GM19023 (cell line): Measurements from ENCODE around the gene LAMA2.
"Not testable (repeated sequence)": the region's sequence is repeated elsewhere in the genome, so short reads cannot be mapped to it uniquely, and the experiment has no call there.

Experiments
- ATAC-seq: cut with Tn5 transposase; IDR thresholded peaks from one replicate; pipeline ENCODE4 v1.9.1; 2021; ENCODE audit warnings: mild to moderate bottlenecking, moderate library complexity; ENCODE audit not compliant: unreplicated experiment

The LAMA2 gene

DNA sequence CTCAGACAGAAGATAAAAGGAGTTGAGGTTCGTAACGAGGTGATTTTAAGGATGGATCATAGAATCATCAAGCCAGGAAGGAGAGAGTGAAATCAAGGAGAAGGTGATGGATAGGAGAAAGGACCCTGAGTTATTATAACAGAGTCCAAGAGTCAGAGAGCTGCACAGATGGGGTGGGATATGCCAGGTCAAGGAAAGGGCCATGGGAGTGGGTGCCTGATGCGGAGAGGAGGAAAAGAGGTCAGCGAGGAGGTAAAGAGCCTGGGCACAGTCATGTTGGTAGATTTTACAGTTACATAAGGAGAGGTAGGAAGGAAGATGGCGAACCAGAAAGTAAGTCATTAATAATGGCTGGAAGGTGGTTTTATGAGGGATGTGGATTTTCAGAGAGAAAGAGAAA is 114.9 kb downstream of the LAMA2 start:
- ATAC-seq, result no peak

- no peak for ATAC-seq
Measured at GRCh38 chr6:129006724-129007514, 124.0 kb downstream of the LAMA2 start.

DNA sequence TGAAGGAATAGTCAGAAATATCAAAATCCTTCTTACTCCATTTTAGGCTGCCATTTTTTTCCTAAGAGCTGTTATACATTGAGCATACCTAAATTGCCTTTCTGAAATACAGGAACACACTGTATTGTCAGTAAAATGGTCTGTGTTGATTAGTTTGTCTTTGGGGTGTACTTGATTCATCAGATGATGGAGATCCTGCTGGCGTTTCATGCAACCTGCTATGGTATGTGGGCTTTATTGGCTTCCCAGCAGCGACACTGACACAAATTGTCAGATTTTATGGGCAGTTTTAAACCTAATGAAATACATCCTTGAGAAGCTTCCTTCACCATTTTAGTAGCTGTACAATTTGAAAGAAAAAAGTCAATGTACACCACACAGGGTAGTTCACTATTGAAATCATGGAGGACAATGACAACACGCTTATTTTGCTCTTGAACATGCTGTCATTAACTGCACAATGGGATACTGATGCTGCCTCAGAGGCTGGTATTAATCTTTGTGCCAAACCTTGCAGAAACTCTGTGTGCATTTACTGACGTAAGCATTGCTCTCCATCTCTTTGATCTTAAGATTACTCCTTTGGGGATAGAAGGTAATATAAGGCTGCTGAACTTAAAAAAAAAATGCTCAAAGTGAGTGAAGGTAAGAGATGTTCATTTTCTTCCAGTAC is 124.9 kb downstream of the LAMA2 start:
- ATAC-seq, result no peak

DNA sequence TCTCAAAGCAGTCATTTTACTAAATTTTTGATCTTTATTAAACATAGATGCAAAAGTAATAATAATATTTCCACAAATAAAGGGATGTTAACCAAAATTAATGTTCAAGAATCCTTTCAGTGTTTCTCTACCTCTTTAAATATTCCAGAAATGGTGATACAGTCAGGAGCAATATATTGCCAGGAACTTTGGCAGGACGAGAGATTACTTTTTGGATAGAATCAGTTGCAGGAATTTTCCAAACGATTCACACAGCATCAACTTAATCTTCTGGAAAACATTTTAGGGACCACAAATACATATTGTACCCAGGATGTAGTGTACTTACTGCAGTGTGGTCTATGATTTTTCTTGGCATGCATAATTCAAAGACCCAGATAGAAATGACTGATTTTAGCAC is 125.7 kb downstream of the LAMA2 start:
- ATAC-seq, result no peak

DNA sequence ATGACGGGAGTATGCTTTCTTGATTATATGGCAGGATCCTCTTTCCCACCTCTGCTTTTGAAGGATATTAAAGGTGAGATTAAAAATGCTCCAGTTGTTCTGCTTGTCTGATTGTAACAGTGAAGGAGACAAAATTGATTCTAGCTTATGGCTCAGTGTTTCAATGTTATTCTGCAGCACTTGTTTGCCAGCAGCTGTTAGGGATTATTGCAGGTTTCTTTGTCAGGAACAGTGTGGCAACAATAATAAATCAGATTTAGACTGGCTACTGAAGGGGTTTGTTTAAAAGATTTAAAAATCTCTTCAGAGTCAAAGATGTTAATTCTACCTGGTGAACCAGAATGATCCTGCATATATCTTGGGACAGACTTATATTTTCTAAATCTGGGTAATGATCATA is 126.9 kb downstream of the LAMA2 start:
- ATAC-seq, result no peak

DNA sequence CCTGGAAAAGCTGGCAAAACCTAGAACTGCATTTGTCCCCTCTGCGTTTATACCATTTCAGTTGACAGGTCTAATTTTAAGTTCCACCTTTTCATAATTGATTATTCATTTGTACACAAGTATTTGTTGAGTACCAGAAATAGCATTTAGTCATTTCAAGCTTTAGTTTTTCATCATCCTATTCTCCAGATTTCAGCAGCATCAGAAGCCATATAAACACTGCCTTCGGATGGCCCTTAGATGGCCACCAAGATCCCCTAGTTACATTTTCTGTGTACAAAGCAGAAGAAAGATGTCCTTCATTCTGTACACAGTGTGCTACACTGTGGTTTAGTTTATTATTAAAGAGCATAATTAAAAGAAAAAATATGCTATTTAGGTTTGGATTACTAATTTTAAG is 131.4 kb downstream of the LAMA2 start:
- ATAC-seq, result no peak

GRCh38 chr6:129015721-129016120 is 132.8 kb downstream of the LAMA2 start:
- ATAC-seq, result no peak

DNA sequence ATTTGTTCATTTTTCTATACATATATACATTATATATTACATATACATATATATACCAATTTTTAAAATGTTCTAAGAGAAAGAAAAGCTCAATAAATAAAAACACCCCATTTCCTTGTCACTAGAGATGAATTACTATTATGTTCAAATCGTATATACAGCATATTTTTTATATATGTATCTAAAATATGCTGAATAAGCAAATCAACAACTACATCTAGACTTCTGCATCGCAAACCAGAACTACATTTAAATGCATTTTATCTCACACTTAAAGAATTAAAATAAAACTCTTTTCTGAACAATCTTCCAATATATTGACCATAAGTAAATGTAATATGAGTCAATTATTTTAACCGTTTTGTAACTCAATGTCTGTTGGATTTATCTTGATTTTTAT is 133.9 kb downstream of the LAMA2 start:
- no peak for ATAC-seq

- ATAC-seq, result no peak
Measured at GRCh38 chr6:129022011-129022553, 139.1 kb downstream of the LAMA2 start.

DNA sequence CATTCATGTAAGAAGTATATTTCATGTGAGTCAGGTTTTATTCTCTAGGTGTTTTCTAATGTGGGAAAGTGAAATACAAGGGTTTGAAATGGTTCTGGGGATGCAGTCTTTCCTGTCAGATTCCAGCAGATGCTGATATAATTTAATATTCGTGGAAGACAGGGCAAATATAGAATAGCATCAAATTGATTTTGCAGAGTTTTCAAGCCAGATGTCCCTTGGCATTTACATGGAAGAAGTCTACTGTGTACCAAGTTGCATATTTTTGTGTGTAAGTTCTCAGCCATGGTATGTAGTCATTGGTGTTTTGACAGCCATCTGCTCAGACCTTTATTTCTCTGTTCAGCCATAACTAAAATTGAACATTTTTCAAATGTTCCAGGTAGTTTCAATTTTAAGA is 143.7 kb downstream of the LAMA2 start:
- ATAC-seq, result no peak

GRCh38 chr6:129029778-129030177 is 146.8 kb downstream of the LAMA2 start:
- no peak for ATAC-seq

DNA sequence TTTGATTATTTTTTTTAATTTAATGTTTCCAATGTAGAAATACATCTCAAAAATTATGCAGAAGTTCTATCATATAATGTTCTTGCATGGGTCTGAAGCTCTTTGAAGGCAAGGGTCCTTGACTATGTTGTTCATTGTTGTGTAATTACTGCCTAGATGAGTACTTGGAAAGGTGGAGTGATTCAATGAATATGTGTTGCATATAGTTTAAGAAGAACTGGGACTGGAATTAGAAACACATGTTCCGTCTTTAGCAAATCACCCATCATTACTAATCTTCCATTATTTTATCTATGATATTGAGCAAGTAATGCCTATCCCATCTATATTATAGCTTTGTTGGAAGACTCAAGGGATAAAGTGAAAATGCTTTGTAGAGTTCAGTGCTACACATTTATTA is 147.3 kb downstream of the LAMA2 start:
- no peak for ATAC-seq

DNA sequence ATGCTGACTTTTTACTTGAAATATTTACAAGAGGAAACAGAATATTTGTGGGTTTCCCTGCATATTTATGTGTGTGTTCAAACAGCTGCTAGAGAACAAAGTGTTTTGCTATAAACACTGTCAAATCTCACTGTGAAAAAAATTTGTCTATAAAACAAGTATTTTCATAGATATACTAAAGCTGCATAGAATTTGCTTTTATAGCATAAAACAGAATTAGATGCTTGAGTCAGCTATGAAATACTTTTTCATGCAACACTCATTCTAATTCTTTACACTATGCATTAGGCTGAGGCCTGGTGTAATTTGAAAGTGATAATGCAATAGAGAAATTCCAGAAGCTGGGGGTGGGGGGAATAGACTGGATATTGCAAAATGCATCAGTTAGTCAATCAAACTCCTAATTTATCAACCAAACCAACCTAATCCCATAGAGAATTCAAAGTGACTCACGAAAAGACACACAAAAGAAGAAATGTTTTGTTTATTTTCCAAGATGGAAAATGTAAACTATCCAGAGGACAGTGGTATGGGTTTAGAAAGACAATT is 148.2 kb downstream of the LAMA2 start:
- no peak for ATAC-seq

DNA sequence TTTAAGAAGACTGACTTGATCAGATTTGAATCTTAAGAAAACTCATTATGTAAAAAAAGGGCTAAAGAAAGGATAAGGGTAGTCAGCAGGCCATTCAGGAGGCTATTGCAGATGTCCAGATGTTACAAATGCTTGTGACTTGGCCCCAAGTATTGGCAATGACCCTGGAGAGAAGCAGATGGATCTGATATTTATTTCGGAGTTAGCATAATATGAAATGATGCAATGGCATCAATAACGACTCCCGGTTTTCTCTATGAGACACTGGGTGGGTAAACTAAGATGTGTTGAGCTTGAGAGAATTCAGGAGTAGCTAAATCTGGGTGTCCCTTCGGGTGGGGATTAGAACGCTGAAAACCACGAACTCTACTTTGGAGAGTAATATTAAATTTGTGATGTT is 149.7 kb downstream of the LAMA2 start:
- no peak for ATAC-seq

DNA sequence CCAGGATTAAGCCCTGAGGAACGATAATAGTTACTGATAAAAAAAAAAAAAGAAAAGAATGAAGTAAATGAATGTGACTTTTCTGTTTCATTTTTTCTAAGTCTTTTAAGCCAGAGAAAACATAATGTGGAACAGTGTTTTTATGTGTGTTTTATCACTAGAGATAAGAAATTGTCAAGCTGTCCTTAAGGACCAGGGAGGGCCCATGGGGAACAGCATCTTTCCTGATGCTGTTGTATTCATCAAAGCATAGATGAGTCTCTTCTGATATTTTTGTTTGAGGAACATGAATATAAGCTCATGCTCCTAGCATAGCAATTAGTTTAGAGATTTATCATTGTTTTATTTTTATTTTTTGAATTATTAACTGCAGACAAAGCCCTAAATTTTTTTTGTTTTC is 150.2 kb downstream of the LAMA2 start:
- ATAC-seq, result no peak

DNA sequence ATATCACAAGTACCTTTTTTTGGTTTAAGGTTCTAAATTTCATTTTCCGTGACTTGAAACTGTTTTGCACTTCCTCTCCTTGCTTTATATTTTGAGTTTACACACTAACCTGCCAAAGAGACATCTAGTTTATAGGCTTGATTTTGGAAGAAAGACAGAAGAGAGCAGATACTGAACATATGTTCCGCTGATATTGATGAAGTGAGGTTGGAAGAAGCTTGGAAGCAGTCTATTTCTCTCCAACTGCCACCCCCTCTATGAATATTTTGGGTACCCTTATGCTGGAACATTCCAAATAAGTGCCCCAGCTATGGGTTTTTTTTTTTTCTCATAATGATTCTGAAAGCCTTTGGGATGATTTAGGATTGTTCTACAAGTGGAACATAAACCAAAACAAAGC is 150.6 kb downstream of the LAMA2 start:
- ATAC-seq, result no peak

DNA sequence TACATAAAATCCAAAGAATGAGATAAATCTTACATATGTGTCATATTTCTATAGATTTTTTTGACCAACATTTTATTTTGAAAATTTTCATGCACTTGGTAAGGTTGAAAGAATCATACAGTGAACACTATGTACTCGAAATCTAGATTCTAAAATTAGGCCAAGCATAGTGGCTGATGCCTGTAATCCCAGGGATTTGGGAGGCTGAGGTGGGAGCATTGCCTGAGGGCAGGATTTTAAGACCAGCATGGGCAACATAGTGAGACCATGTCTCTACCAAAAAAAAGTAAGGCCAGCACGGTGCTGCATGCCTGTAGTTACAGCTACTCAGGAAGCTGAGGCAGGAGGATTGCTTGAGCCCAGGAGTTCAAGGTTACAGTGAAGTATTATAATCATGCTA is 158.6 kb downstream of the LAMA2 start:
- no peak for ATAC-seq

GRCh38 chr6:129046526-129046925 is 163.6 kb downstream of the LAMA2 start:
- ATAC-seq, result no peak

GRCh38 chr6:129047834-129048233 is 164.9 kb downstream of the LAMA2 start:
- no peak for ATAC-seq

- no peak for ATAC-seq
Measured at GRCh38 chr6:129050086-129050485, 167.1 kb downstream of the LAMA2 start.

GRCh38 chr6:129053143-129053542 is 170.2 kb downstream of the LAMA2 start:
- not testable (repeated sequence) for ATAC-seq

DNA sequence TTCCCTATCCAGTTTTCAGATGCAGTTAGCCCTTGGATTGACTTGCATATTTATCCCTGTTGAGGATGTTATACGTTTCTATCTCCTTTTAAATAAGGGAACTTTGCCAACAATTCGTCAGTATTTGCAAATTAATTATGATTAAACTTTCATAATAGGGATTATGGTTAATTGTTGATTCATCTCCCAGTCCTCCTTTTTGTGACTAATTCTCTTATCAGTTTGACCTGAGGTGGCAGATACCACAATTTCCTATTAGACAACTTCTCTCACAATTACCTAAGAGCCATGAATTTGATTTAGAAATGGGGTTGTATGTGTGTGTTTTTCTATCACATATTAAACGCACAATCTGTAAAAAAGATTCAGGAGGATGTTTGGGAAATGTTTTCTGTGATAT is 172.9 kb downstream of the LAMA2 start:
- no peak for ATAC-seq
